HG03095 (cell line): ENCODE results near the gene FOSL1.
A peak's percentile ranks its signal among the peaks of the same experiment; 100 is the strongest.

ENCODE experiments used
- ATAC-seq: cut with Tn5 transposase; IDR thresholded peaks from one replicate; pipeline ENCODE4 v1.9.1; 2021; ENCODE audit warnings: moderate library complexity; ENCODE audit not compliant: unreplicated experiment

The FOSL1 gene

GRCh38 chr11:65920372-65920802 is 20.2 kb upstream of the FOSL1 start:
- no peak for ATAC-seq

GRCh38 chr11:65919573-65920371 is 19.6 kb upstream of the FOSL1 start:
- peak; percentile 35 for ATAC-seq

GRCh38 chr11:65919141-65919572 is 19.0 kb upstream of the FOSL1 start, which contains the start of gene DRAP1:
DRAP1 (plus strand) TSS chr11:65919426; CDS start chr11:65919502, 76 bp downstream.
- peak; percentile 77 for ATAC-seq

- peak; percentile 38 for ATAC-seq
Observed at GRCh38 chr11:65918211-65919140, 18.3 kb upstream of the FOSL1 start, which contains the start of gene C11orf68. C11orf68 (minus strand) TSS chr11:65919062; CDS start chr11:65919031, 31 bp downstream.

- no peak for ATAC-seq
Observed at GRCh38 chr11:65917434-65918210, 17.4 kb upstream of the FOSL1 start.

- ATAC-seq = no peak
Observed at GRCh38 chr11:65917077-65917433, 16.9 kb upstream of the FOSL1 start.

- no peak for ATAC-seq
Observed at GRCh38 chr11:65916391-65916790, 16.2 kb upstream of the FOSL1 start.

- no peak for ATAC-seq
Observed at GRCh38 chr11:65915821-65916251, 15.6 kb upstream of the FOSL1 start.

GRCh38 chr11:65915101-65915820 is 15.1 kb upstream of the FOSL1 start:
- no peak for ATAC-seq

- no peak for ATAC-seq
Observed at GRCh38 chr11:65912845-65913244, 12.7 kb upstream of the FOSL1 start.

GRCh38 chr11:65911682-65912568 is 11.7 kb upstream of the FOSL1 start:
- ATAC-seq = no peak

- ATAC-seq = no peak
Observed at GRCh38 chr11:65907878-65908277, 7.7 kb upstream of the FOSL1 start.

- ATAC-seq = no peak
Observed at GRCh38 chr11:65906602-65907001, 6.4 kb upstream of the FOSL1 start.

GRCh38 chr11:65903715-65904114 is 3.5 kb upstream of the FOSL1 start:
- ATAC-seq = no peak

- no peak for ATAC-seq
Observed at GRCh38 chr11:65903068-65903481, 2.9 kb upstream of the FOSL1 start.

- ATAC-seq = no peak
Observed at GRCh38 chr11:65900899-65901180, 652 bp upstream of the FOSL1 start.

GRCh38 chr11:65899356-65900124 is 648 bp downstream of the FOSL1 start:
- ATAC-seq = peak; percentile 12

- no peak for ATAC-seq
Observed at GRCh38 chr11:65898656-65899355, 1.4 kb downstream of the FOSL1 start.
